Testis (tissue), 3 donors: ENCODE results near the gene CFL1. TPM values are rescaled to one million over a fixed set of nuclear protein-coding genes. Genes with fewer than 3 reads are reported as not detected.

ENCODE experiments used
- DNase-seq: peaks from one replicate; pipeline ENCODE4 v3.0.0-alpha.2; 2019
- H3K27ac ChIP-seq, 2 donors: fragments of 200-600 bp; sonication (generic); one replicate each; pipeline ENCODE4 v1.5.1; 2019
- H3K27me3 ChIP-seq: fragments of 200-600 bp; sonication (generic); one replicate; pipeline ENCODE4 v1.5.1; 2019
- H3K36me3 ChIP-seq: fragments of 200-600 bp; sonication (generic); one replicate; pipeline ENCODE4 v1.5.1; 2017; ENCODE audit warnings: low read depth; ENCODE audit errors: missing control alignments
- H3K4me1 ChIP-seq: fragments of 200-600 bp; sonication (generic); one replicate; pipeline ENCODE4 v1.5.1; 2019
- H3K4me3 ChIP-seq, 2 donors: fragments of 200-600 bp; sonication (generic); one replicate each; pipeline ENCODE4 v1.5.1; 2017 to 2019
- H3K9me3 ChIP-seq: fragments of 200-600 bp; sonication (generic); one replicate; pipeline ENCODE4 v1.5.1; 2017
- CTCF ChIP-seq, 3 experiments: fragments of 450-650 bp in 2 of 3; fragments of 200-600 bp in 1 of 3; sonication (generic) in 1 of 3; IDR thresholded peaks; one replicate each; pipeline ENCODE4 v1.5.1; 2016 to 2019; ENCODE audit warnings: antibody characterized with exemption in 3 of 3, mild to moderate bottlenecking in 2 of 3, moderate library complexity in 1 of 3
- POLR2A ChIP-seq: fragments of 450-650 bp; IDR thresholded peaks from one replicate; pipeline ENCODE4 v1.6.1; 2017; ENCODE audit warnings: antibody characterized with exemption, mild to moderate bottlenecking, moderate library complexity
- WGBS, 2 donors: methylation state at CpG; one replicate each; pipeline ENCODE4 v1.1.5; 2018; 5-methylcytosine and 5-hydroxymethylcytosine counted together
- intact Hi-C: fragments of 100-400 bp; cut with DNase I; formaldehyde crosslinking; loops from one replicate; pipeline ENCODE4 v1.15.1; 2023; ENCODE audit warnings: low total_unique reads
- polyA plus RNA-seq: library from polyadenylated mRNA; stranded (reverse); fragments of 350-450 nt; fragmentation: Illumina TruSeq; extraction: RNeasy Lipid Tissue Mini Kit (QIAGEN cat#74804); gene quantifications from one replicate; pipeline ENCODE4 v1.2.3, GENCODE V29; 2014; ENCODE audit warnings: low read depth, low replicate concordance; ENCODE audit not compliant: insufficient read depth
- total RNA-seq, 2 donors: library from RNA; depleted of rRNA; stranded (reverse); fragments of >200 nt; gene quantifications; one replicate each; pipeline ENCODE4 v1.2.3, GENCODE V29; 2016

Gene CFL1
- total and polyA plus RNA-seq, 3 donors from 2014 or later, result 522 to 647 (median 570) TPM

- no peaks in the 10 kb centered on the region for H3K36me3 ChIP-seq
- DNase-seq, result peak; percentile 98
- H3K27me3 ChIP-seq, result no peaks in the 10 kb centered on the region
- peaks cover 13% of the 10 kb centered on the region for H3K4me1 ChIP-seq
- TF ChIP-seq CTCF (IDR thresholded peaks at IDR 0.05), result peak; percentile 79 to 95 (median 94)
- no peak for TF ChIP-seq POLR2A
- intact Hi-C loops, result no loop called here
- WGBS, 2 donors, result 0 to 3% methylated on average over 8 to 75 of the region's 78 CpGs
- peak within 1 kb of the TSS; percentile 88 to 94 for H3K27ac ChIP-seq
- H3K9me3 ChIP-seq, result no peaks in the 10 kb centered on the region
- H3K4me3 ChIP-seq, result peak within 1 kb of the TSS; percentile 85 to 97
These were observed 2.5 kb upstream of the CFL1 start, which contains the start of gene MUS81 for GRCh38 chr11:65860278-65861164. Gene MUS81, plus strand, starts transcription at chr11:65860433. Its CDS starts 321 bp downstream, at chr11:65860754.

- Histone ChIP-seq H3K4me3 (peak overlapping the region; percentile 85 to 97), H3K4me1 (peaks cover 13% of the 10 kb centered on the region), H3K27ac (peak overlapping the region; percentile 88 to 94), H3K27me3 (no peaks in the 10 kb centered on the region), H3K9me3 (no peaks in the 10 kb centered on the region), H3K36me3 (no peaks in the 10 kb centered on the region)
- 0 to 1% methylated on average over 16 of the region's 16 CpGs for WGBS, 2 donors
- intact Hi-C loops, result no loop called here
- TF ChIP-seq POLR2A, result no peak
- TF ChIP-seq CTCF (IDR thresholded peaks at IDR 0.05), result no peak
- DNase-seq, result peak; percentile 51
These were observed 1.9 kb upstream of the CFL1 start for GRCh38 chr11:65859812-65860277.

- peaks cover 13% of the 10 kb centered on the region for H3K4me1 ChIP-seq
- intact Hi-C loops, result no loop called here
- H3K4me3 ChIP-seq, result peak overlapping the region; percentile 85 to 97
- no peaks in the 10 kb centered on the region for H3K36me3 ChIP-seq
- H3K27me3 ChIP-seq, result no peaks in the 10 kb centered on the region
- 1% methylated on average over 25 to 46 of the region's 46 CpGs for WGBS, 2 donors
- TF ChIP-seq CTCF (IDR thresholded peaks at IDR 0.05), result peak in 2 of 3 experiments; percentile 1 to 18
- peak; percentile 82 for TF ChIP-seq POLR2A
- H3K9me3 ChIP-seq, result no peaks in the 10 kb centered on the region
- DNase-seq, result peak; percentile 100
- H3K27ac ChIP-seq, result peak overlapping the region; percentile 88 to 94
These were observed 1.3 kb upstream of the CFL1 start for GRCh38 chr11:65859095-65859811.

GRCh38 chr11:65858681-65859087 is 704 bp upstream of the CFL1 start:
- Histone ChIP-seq H3K27me3 (no peaks in the 10 kb centered on the region), H3K4me3 (peak overlapping the region; percentile 85 to 97), H3K36me3 (no peaks in the 10 kb centered on the region), H3K9me3 (no peaks in the 10 kb centered on the region), H3K27ac (peak overlapping the region; percentile 88 to 94), H3K4me1 (peaks cover 13% of the 10 kb centered on the region)
- intact Hi-C loops, result no loop called here
- no peak for DNase-seq
- TF ChIP-seq POLR2A (no peak), CTCF (IDR thresholded peaks at IDR 0.05) (no peak)
- WGBS, 2 donors, result 0 to 1% methylated on average over 10 of the region's 10 CpGs
